RWPE1 (cell line): ENCODE measurements around the gene UTS2R.
"Not testable (repeated sequence)": the region's sequence is repeated elsewhere in the genome, so short reads cannot be mapped to it uniquely, and the experiment has no call there.

Experiments
- CTCF ChIA-PET: fragments of 350-600 bp; sonication (Branson Sonifier 250); formaldehyde crosslinking; extraction: SDS; loops from one replicate; lab custom pipeline; 2021; lab: Yijun Ruan, JAX
- POLR2A ChIA-PET: fragments of 400-600 bp; formaldehyde crosslinking; extraction: SDS; loops from one replicate; lab custom pipeline; 2020; ENCODE audit warnings: antibody characterized with exemption; ENCODE audit not compliant: low non-redundant PET; lab: Yijun Ruan, JAX
- DNase-seq: peaks from one replicate; pipeline ENCODE4 v3.0.0; 2012; ENCODE audit warnings: low spot score
- H3K27ac ChIP-seq: fragments of 450-650 bp; 2 replicates; pipeline ENCODE4 v1.5.1; 2017
- CTCF ChIP-seq: fragments of 450-650 bp; conservative IDR thresholded peaks from 2 replicates; pipeline ENCODE4 v1.5.1; 2017; ENCODE audit warnings: low read depth, mild to moderate bottlenecking

The UTS2R gene

GRCh38 chr17:82367724-82368524 is 3.6 kb upstream of the UTS2R start:
- DNase-seq = no peak
- no peak overlapping the region for H3K27ac ChIP-seq
- no peak for TF ChIP-seq CTCF
- CTCF ChIA-PET = interaction anchor here (0.6 kb wide), 2 partner anchors 29 to 38 kb away, joined by 3 to 4 read pairs; no protein-coding TSS in a partner anchor
- POLR2A ChIA-PET = no interaction called here

GRCh38 chr17:82369211-82369610 is 2.4 kb upstream of the UTS2R start:
- no peak overlapping the region for H3K27ac ChIP-seq
- ChIA-PET CTCF (interaction anchor here (0.5 kb wide), 1 partner anchor 12 kb away, joined by 3 read pairs; no protein-coding TSS in a partner anchor), POLR2A (no interaction called here)
- DNase-seq = no peak
- no peak for TF ChIP-seq CTCF

GRCh38 chr17:82370471-82371332 is 863 bp upstream of the UTS2R start:
- CTCF ChIA-PET = interaction anchor here (0.6 to 1.0 kb wide), 3 partner anchors 8 to 15 kb away, joined by 3 to 5 read pairs (median 3); no protein-coding TSS in a partner anchor
- no peak for TF ChIP-seq CTCF
- DNase-seq = no peak
- H3K27ac ChIP-seq = no peak overlapping the region
- POLR2A ChIA-PET = no interaction called here

GRCh38 chr17:82372249-82373071 is 895 bp downstream of the UTS2R start:
- no peak overlapping the region for H3K27ac ChIP-seq
- DNase-seq = no peak
- CTCF ChIA-PET = interaction anchor here (0.8 to 1.0 kb wide), 2 partner anchors 12 kb away, joined by 3 read pairs; no protein-coding TSS in a partner anchor
- no peak for TF ChIP-seq CTCF
- POLR2A ChIA-PET = no interaction called here

- POLR2A ChIA-PET, DNase-seq, H3K27ac ChIP-seq: not testable (repeated sequence)
- CTCF ChIA-PET = interaction anchor here (0.8 kb wide), 1 partner anchor 11 kb away, joined by 3 read pairs; no protein-coding TSS in a partner anchor
Observed at GRCh38 chr17:82373072-82373452, 1.5 kb downstream of the UTS2R start.

GRCh38 chr17:82373731-82374625 is 2.4 kb downstream of the UTS2R start:
- no peak overlapping the region for H3K27ac ChIP-seq
- TF ChIP-seq CTCF = no peak
- CTCF ChIA-PET = interaction anchor here (0.8 kb wide), 1 partner anchor 11 kb away, joined by 3 read pairs; no protein-coding TSS in a partner anchor
- DNase-seq = no peak
- POLR2A ChIA-PET = no interaction called here
